HG02884 (cell line): ENCODE measurements around the gene ITPR3.

Source experiments
- ATAC-seq: cut with Tn5 transposase; IDR thresholded peaks from one replicate; pipeline ENCODE4 v1.9.1; 2021; ENCODE audit warnings: mild to moderate bottlenecking, moderate library complexity; ENCODE audit not compliant: unreplicated experiment

Gene ITPR3

GRCh38 chr6:33633462-33634158 lies 12.5 kb downstream of the ITPR3 start:
- ATAC-seq, result no peak

- ATAC-seq, result no peak
These were observed 13.1 kb downstream of the ITPR3 start for GRCh38 chr6:33634161-33634727.

- no peak for ATAC-seq
These were observed 13.8 kb downstream of the ITPR3 start for GRCh38 chr6:33634946-33635345.

GRCh38 chr6:33636655-33637054 lies 15.5 kb downstream of the ITPR3 start:
- ATAC-seq, result no peak

GRCh38 chr6:33638556-33638955 lies 17.4 kb downstream of the ITPR3 start:
- ATAC-seq, result no peak

- no peak for ATAC-seq
These were observed 18.4 kb downstream of the ITPR3 start for GRCh38 chr6:33639559-33639958.

GRCh38 chr6:33640361-33640760 lies 19.2 kb downstream of the ITPR3 start:
- no peak for ATAC-seq

GRCh38 chr6:33641144-33641543 lies 20.0 kb downstream of the ITPR3 start:
- ATAC-seq, result no peak

- no peak for ATAC-seq
These were observed 20.5 kb downstream of the ITPR3 start for GRCh38 chr6:33641602-33642001.

- no peak for ATAC-seq
These were observed 21.8 kb downstream of the ITPR3 start for GRCh38 chr6:33642897-33643296.

GRCh38 chr6:33651403-33651802 lies 30.3 kb downstream of the ITPR3 start:
- no peak for ATAC-seq

GRCh38 chr6:33652002-33652401 lies 30.9 kb downstream of the ITPR3 start:
- no peak for ATAC-seq

- no peak for ATAC-seq
These were observed 33.9 kb downstream of the ITPR3 start for GRCh38 chr6:33654831-33655554.

- no peak for ATAC-seq
These were observed 35.7 kb downstream of the ITPR3 start for GRCh38 chr6:33656844-33657243.

- ATAC-seq, result no peak
These were observed 38.0 kb downstream of the ITPR3 start for GRCh38 chr6:33658982-33659689.

- no peak for ATAC-seq
These were observed 38.9 kb downstream of the ITPR3 start for GRCh38 chr6:33659986-33660385.

- no peak for ATAC-seq
These were observed 40.1 kb downstream of the ITPR3 start for GRCh38 chr6:33661106-33661838.

GRCh38 chr6:33662318-33662717 lies 41.2 kb downstream of the ITPR3 start:
- ATAC-seq, result no peak

- ATAC-seq, result no peak
These were observed 41.9 kb downstream of the ITPR3 start for GRCh38 chr6:33663028-33663427.

- no peak for ATAC-seq
These were observed 42.8 kb downstream of the ITPR3 start for GRCh38 chr6:33663727-33664449.
